Measurements from ENCODE around the gene CDC73.

CDC73 gene

DNA sequence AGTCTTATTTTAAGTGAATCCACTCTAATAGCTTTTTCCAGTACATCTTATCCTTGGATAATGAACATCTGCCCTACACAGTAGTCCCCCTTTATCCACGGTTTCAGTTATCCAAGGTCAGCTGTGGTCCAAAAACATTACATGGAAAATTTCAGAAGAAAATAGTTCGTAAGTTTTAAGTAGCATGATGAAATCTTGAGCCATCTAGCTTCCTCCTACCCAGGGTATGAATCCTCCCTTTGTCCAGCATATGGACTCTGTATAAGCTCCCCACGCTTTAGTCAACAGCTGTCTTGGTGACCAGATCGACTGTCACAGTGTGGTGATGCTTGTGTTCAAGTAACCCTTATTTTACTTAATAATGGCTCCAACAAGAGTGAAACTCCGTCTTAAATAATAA lies 19.2 kb upstream of the CDC73 start:
- Histone ChIP-seq H3K27me3 (ENCODE audit: low read depth, low read length) (no peaks in the 10 kb centered on the region), H3K79me2 (ENCODE audit: low read length) (peaks cover 15% of the 10 kb centered on the region), H3K36me3 (replicated peaks; ENCODE audit: low read depth, low read length) (peaks cover 9% of the 10 kb centered on the region), H4K20me1 (ENCODE audit: insufficient read depth, low read length) (peaks cover 5% of the 10 kb centered on the region; the same call in 1 of the 2 replicates), H3K9ac (ENCODE audit: low read length) (no peak overlapping the region), H3K9me3 (ENCODE audit: insufficient read depth, low read length) (no peaks in the 10 kb centered on the region), H3K4me2 (ENCODE audit: low read length) (no peak overlapping the region), H3K27ac (ENCODE audit: low read length) (no peak overlapping the region), H2AFZ (ENCODE audit: low read depth, low read length) (no peak overlapping the region), H3K4me1 (ENCODE audit: low read length) (peaks cover 11% of the 10 kb centered on the region), H3K4me3 (ENCODE audit: low read length) (no peak overlapping the region)
- TF ChIP-seq EZH2phosphoT487 (IDR thresholded peaks at IDR 0.05; ENCODE audit: low read depth) (no peak), CTCF (IDR thresholded peaks at IDR 0.05; ENCODE audit: low read depth, low read length) (no peak)

GRCh38 chr1:193103759-193104501 lies 17.9 kb upstream of the CDC73 start:
- peak overlapping the region; percentile 72 for H3K9ac ChIP-seq (ENCODE audit: low read length)
- H4K20me1 ChIP-seq (ENCODE audit: insufficient read depth, low read length) = peaks cover 5% of the 10 kb centered on the region; the same call in 1 of the 2 replicates
- peak overlapping the region; percentile 91 for H3K4me2 ChIP-seq (ENCODE audit: low read length)
- H3K4me1 ChIP-seq (ENCODE audit: low read length) = peaks cover 11% of the 10 kb centered on the region
- no peak overlapping the region for H3K27ac ChIP-seq (ENCODE audit: low read length)
- H3K27me3 ChIP-seq (ENCODE audit: low read depth, low read length) = no peaks in the 10 kb centered on the region
- TF ChIP-seq CTCF (IDR thresholded peaks at IDR 0.05; ENCODE audit: low read depth, low read length) (no peak), EZH2phosphoT487 (IDR thresholded peaks at IDR 0.05; ENCODE audit: low read depth) (no peak)
- H2AFZ ChIP-seq (ENCODE audit: low read depth, low read length) = peak overlapping the region; percentile 88
- H3K9me3 ChIP-seq (ENCODE audit: insufficient read depth, low read length) = no peaks in the 10 kb centered on the region
- H3K36me3 ChIP-seq (replicated peaks; ENCODE audit: low read depth, low read length) = peaks cover 9% of the 10 kb centered on the region
- peaks cover 15% of the 10 kb centered on the region for H3K79me2 ChIP-seq (ENCODE audit: low read length)
- peak overlapping the region; percentile 89 for H3K4me3 ChIP-seq (ENCODE audit: low read length)

DNA sequence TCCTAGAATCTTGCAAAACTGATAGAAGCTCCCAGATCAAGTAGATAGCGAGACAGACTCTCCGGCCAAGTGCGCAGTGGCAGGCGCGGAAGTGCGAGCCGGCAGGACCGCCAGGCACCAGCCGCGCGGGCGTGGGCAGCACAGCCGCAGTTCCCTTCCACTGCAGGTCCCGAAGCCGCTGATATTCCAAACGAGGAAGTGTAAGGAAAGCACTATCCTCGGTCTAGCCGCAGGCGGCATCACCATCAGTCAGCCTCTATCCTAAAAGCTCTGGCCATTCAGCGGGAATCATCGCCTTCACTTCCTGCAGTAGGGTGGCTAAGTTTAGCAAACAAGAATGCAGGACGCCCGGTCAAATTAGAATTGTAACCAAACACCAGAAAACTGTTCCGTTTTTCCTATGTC lies 17.3 kb upstream of the CDC73 start:
- H3K9me3 ChIP-seq (ENCODE audit: insufficient read depth, low read length) = no peaks in the 10 kb centered on the region
- no peaks in the 10 kb centered on the region for H3K27me3 ChIP-seq (ENCODE audit: low read depth, low read length)
- H3K4me2 ChIP-seq (ENCODE audit: low read length) = peak overlapping the region; percentile 91
- peak overlapping the region; percentile 72 for H3K9ac ChIP-seq (ENCODE audit: low read length)
- H3K79me2 ChIP-seq (ENCODE audit: low read length) = peaks cover 15% of the 10 kb centered on the region
- H3K27ac ChIP-seq (ENCODE audit: low read length) = no peak overlapping the region
- peaks cover 9% of the 10 kb centered on the region for H3K36me3 ChIP-seq (replicated peaks; ENCODE audit: low read depth, low read length)
- H3K4me1 ChIP-seq (ENCODE audit: low read length) = peaks cover 11% of the 10 kb centered on the region
- TF ChIP-seq EZH2phosphoT487 (IDR thresholded peaks at IDR 0.05; ENCODE audit: low read depth) = no peak
- no peak for TF ChIP-seq CTCF (IDR thresholded peaks at IDR 0.05; ENCODE audit: low read depth, low read length)
- peak overlapping the region; percentile 88 for H2AFZ ChIP-seq (ENCODE audit: low read depth, low read length)
- peak overlapping the region; percentile 89 for H3K4me3 ChIP-seq (ENCODE audit: low read length)
- H4K20me1 ChIP-seq (ENCODE audit: insufficient read depth, low read length) = peaks cover 5% of the 10 kb centered on the region; the same call in 1 of the 2 replicates

DNA sequence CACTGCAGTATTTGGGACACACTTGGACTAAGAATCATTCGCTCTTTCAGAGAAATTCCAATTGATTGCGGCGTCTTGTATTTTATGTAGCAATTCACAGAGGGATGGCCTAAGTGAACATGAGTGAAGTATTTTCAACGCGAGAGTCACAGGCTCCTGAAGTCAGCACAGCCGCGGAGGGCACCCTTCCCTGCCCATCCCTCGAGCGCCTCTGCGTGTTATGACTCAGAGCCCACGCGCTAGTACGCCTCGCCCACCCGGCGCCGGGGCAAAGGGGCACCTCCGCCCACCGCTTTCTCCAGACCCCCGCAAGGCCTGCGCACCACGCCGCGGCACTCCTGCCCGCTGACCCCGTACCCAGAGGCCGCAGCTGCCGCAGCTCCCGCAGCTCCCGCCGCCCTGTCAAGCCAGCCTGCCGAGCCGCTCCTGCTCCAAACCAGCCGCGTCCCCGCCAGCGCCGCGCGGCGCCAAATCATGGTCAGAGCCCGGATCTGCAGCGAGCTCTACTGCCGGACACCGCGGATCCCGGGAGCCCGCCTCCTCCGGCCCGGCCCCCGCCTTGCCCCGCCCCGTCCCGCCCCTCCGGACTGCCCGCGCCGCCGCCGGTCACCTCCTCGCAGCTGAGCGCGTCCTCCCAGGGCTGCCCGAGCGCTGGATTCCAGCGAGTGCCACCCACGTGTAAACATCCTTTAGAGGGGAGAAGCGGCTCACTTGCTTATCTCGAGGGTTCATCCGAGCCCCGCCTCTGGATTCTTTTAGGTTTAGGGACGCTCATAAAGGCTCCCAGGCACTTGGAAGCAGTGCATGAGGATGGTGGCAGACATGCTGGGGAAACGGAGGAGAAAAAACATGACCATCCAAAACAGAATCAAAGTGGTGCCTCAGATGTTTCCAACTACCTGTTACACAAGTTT lies 16.7 kb upstream of the CDC73 start, which contains the start of gene GLRX2:
TSS of gene GLRX2 (minus strand) at position 508 of the 914 bp plus-strand sequence. CDS start at position 476, 32 bp downstream.
- Histone ChIP-seq H3K27ac (ENCODE audit: low read length) (no peak within 1 kb of the TSS), H4K20me1 (ENCODE audit: insufficient read depth, low read length) (peaks cover 5% of the 10 kb centered on the region; the same call in 1 of the 2 replicates), H3K27me3 (ENCODE audit: low read depth, low read length) (no peaks in the 10 kb centered on the region), H2AFZ (ENCODE audit: low read depth, low read length) (peak within 1 kb of the TSS; percentile 88), H3K9ac (ENCODE audit: low read length) (peak within 1 kb of the TSS; percentile 72), H3K79me2 (ENCODE audit: low read length) (peaks cover 15% of the 10 kb centered on the region), H3K4me3 (ENCODE audit: low read length) (peak within 1 kb of the TSS; percentile 89), H3K36me3 (replicated peaks; ENCODE audit: low read depth, low read length) (peaks cover 4% of the 10 kb centered on the region), H3K4me2 (ENCODE audit: low read length) (peak within 1 kb of the TSS; percentile 91), H3K9me3 (ENCODE audit: insufficient read depth, low read length) (no peaks in the 10 kb centered on the region), H3K4me1 (ENCODE audit: low read length) (peaks cover 11% of the 10 kb centered on the region)
- TF ChIP-seq EZH2phosphoT487 (IDR thresholded peaks at IDR 0.05; ENCODE audit: low read depth) (no peak), CTCF (IDR thresholded peaks at IDR 0.05; ENCODE audit: low read depth, low read length) (no peak)

Data from OCI-LY3 (cell line).